Esophagus muscularis mucosa (tissue), 4 donors: ENCODE measurements around the gene ILF3. TPM values are rescaled to one million over a fixed set of nuclear protein-coding genes. Genes with fewer than 3 reads are reported as not detected.

Experiments
- DNase-seq: peaks from one replicate; pipeline ENCODE4 v3.0.0-alpha.2; 2017; ENCODE audit errors: extremely low spot score
- H3K27ac ChIP-seq, 4 donors: fragments of 200-600 bp; sonication (generic); replicated peaks in 1 of 4; 1 replicate in 3 of 4; 2 replicates in 1 of 4; pipeline ENCODE4 v1.5.1; 2016 to 2019; ENCODE audit warnings: mild to moderate bottlenecking in 1 of 4
- H3K27me3 ChIP-seq, 4 donors: fragments of 200-600 bp; sonication (generic); one replicate each; pipeline versions ENCODE4 v1.5.1 to v1.6.0; 2016 to 2019
- H3K36me3 ChIP-seq, 4 donors: fragments of 200-600 bp; sonication (generic); one replicate each; pipeline ENCODE4 v1.5.1; 2016 to 2019
- H3K4me1 ChIP-seq, 4 donors: fragments of 200-600 bp; sonication (generic); one replicate each; pipeline ENCODE4 v1.5.1; 2016 to 2019
- H3K4me3 ChIP-seq, 4 donors: fragments of 200-600 bp; sonication (generic); 1 replicate in 2 of 4; 2 replicates in 2 of 4; pipeline ENCODE4 v1.5.1; 2016 to 2019; ENCODE audit warnings: mild to moderate bottlenecking in 4 of 4, moderate library complexity in 1 of 4
- H3K9me3 ChIP-seq, 4 donors: fragments of 200-600 bp; sonication (generic); 1 replicate in 3 of 4; 2 replicates in 1 of 4; pipeline ENCODE4 v1.5.1; 2016 to 2019
- CTCF ChIP-seq, 3 experiments: fragments of 200-600 bp in 2 of 3; fragments of 450-650 bp in 1 of 3; sonication (generic) in 2 of 3; IDR thresholded peaks; one replicate each; pipeline ENCODE4 v1.5.1; 2017 to 2019; ENCODE audit warnings: antibody characterized with exemption in 3 of 3, mild to moderate bottlenecking in 2 of 3, moderate library complexity in 1 of 3
- EP300 ChIP-seq: sonication (generic); formaldehyde crosslinking; IDR thresholded peaks from one replicate; pipeline ENCODE4 v1.6.1; 2017; ENCODE audit warnings: antibody characterized with exemption
- POLR2A ChIP-seq: fragments of 450-650 bp; IDR thresholded peaks from one replicate; pipeline ENCODE4 v1.6.1; 2017; ENCODE audit warnings: antibody characterized with exemption, moderate library complexity, mild to moderate bottlenecking, low read depth
- POLR2AphosphoS5 ChIP-seq, 2 donors: sonication (generic); formaldehyde crosslinking; IDR thresholded peaks; one replicate each; pipeline ENCODE4 v1.6.1; 2017; ENCODE audit warnings: antibody characterized with exemption in 2 of 2
- WGBS: methylation state at CpG from one replicate; pipeline ENCODE4 v1.1.5; 2018; 5-methylcytosine and 5-hydroxymethylcytosine counted together
- intact Hi-C: fragments of 100-400 bp; cut with DNase I; formaldehyde crosslinking; loops from one replicate; pipeline ENCODE4 v1.15.1; 2023
- total RNA-seq, 4 donors: library from RNA; depleted of rRNA; stranded (reverse); fragments of >200 nt; gene quantifications; one replicate each; pipeline versions ENCODE4 v1.1.0 to v1.2.1, GENCODE V29; 2016

ILF3 gene
- total RNA-seq, 4 donors from 2014 or later = 79.2 to 127 (median 102) TPM

GRCh38 chr19:10631874-10632273 lies 22.3 kb upstream of the ILF3 start:
- 80% methylated on average over 8 of the region's 14 CpGs for WGBS
- Histone ChIP-seq H3K36me3 (peaks cover 22 to 96% (median 86%) of the 10 kb centered on the region in 4 donors), H3K4me3 (no peak overlapping the region), H3K27ac (no peak overlapping the region), H3K27me3 (no peaks in the 10 kb centered on the region), H3K4me1 (peaks cover 0 to 4% (median 4%) of the 10 kb centered on the region in 4 donors), H3K9me3 (no peaks in the 10 kb centered on the region)
- intact Hi-C loops = no loop called here
- DNase-seq = no peak
- TF ChIP-seq EP300 (no peak), CTCF (IDR thresholded peaks at IDR 0.05) (no peak), POLR2AphosphoS5 (IDR thresholded peaks at IDR 0.05) (no peak), POLR2A (no peak)

GRCh38 chr19:10634430-10634829 lies 19.7 kb upstream of the ILF3 start:
- no peak overlapping the region for H3K27ac ChIP-seq
- H3K36me3 ChIP-seq = peaks cover 28 to 99% (median 94%) of the 10 kb centered on the region in 4 donors
- 88% methylated on average over 7 of the region's 7 CpGs for WGBS
- peaks cover 0 to 4% (median 2%) of the 10 kb centered on the region in 4 donors for H3K4me1 ChIP-seq
- intact Hi-C loops = no loop called here
- TF ChIP-seq POLR2A = no peak
- TF ChIP-seq CTCF (IDR thresholded peaks at IDR 0.05) = no peak
- TF ChIP-seq POLR2AphosphoS5 (IDR thresholded peaks at IDR 0.05) = no peak
- no peak for TF ChIP-seq EP300
- H3K9me3 ChIP-seq = no peaks in the 10 kb centered on the region
- H3K4me3 ChIP-seq = no peak overlapping the region
- no peaks in the 10 kb centered on the region for H3K27me3 ChIP-seq
- DNase-seq = no peak

- intact Hi-C loops = no loop called here
- Histone ChIP-seq H3K27me3 (no peaks in the 10 kb centered on the region), H3K36me3 (peaks cover 28 to 99% (median 94%) of the 10 kb centered on the region in 4 donors), H3K9me3 (no peaks in the 10 kb centered on the region), H3K27ac (no peak overlapping the region), H3K4me1 (peaks cover 0 to 4% (median 2%) of the 10 kb centered on the region in 4 donors), H3K4me3 (no peak overlapping the region)
- WGBS = 80% methylated on average over 4 of the region's 6 CpGs
- TF ChIP-seq CTCF (IDR thresholded peaks at IDR 0.05) (no peak), POLR2A (no peak), POLR2AphosphoS5 (IDR thresholded peaks at IDR 0.05) (no peak), EP300 (no peak)
- DNase-seq = no peak
Observed at GRCh38 chr19:10634963-10635362, 19.2 kb upstream of the ILF3 start.

DNA sequence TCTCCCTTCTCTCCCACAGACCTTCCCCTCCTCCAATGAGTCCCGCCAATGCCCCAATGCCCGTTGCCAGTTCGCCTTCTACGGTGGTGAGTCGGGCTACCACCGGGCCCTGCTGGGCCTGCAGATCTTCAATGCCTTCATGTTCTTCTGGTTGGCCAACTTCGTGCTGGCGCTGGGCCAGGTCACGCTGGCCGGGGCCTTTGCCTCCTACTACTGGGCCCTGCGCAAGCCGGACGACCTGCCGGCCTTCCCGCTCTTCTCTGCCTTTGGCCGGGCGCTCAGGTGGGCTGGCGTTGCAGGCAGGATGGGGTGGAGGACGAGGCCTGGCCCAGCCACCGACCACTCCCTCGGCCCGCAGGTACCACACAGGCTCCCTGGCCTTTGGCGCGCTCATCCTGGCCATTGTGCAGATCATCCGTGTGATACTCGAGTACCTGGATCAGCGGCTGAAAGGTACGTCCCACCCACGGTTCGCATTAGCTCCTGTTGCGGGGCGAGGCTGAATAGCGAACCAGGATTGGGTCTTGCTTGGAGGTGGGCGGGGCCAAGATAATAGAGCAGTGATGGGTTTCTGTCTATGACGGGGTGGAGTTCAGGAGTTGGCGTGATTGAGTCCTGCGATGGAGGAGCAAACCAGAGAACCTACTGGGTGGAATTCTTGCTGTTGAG lies 17.7 kb upstream of the ILF3 start:
- H3K27ac ChIP-seq = no peak overlapping the region
- intact Hi-C loops = no loop called here
- no peaks in the 10 kb centered on the region for H3K9me3 ChIP-seq
- peaks cover 0 to 4% (median 2%) of the 10 kb centered on the region in 4 donors for H3K4me1 ChIP-seq
- peaks cover 23 to 99% (median 95%) of the 10 kb centered on the region in 4 donors for H3K36me3 ChIP-seq
- no peak for DNase-seq
- H3K27me3 ChIP-seq = no peaks in the 10 kb centered on the region
- TF ChIP-seq POLR2A (no peak), CTCF (IDR thresholded peaks at IDR 0.05) (no peak), POLR2AphosphoS5 (IDR thresholded peaks at IDR 0.05) (no peak), EP300 (no peak)
- 92% methylated on average over 35 of the region's 37 CpGs for WGBS
- H3K4me3 ChIP-seq = no peak overlapping the region
